Measurements from ENCODE around the gene TSSK6.

TSSK6 gene

GRCh38 chr19:19549804-19550464, 34.6 kb upstream of the TSSK6 start:
- ATAC-seq (no peak), DNase-seq (no peak)
- no peak overlapping the region for H3K4me3 Mint-ChIP-seq
- H3K9me3 Mint-ChIP-seq: no peaks in the 10 kb centered on the region
- peaks cover 3% of the 10 kb centered on the region for H3K27me3 Mint-ChIP-seq
- no peaks in the 10 kb centered on the region for H3K36me3 Mint-ChIP-seq (ENCODE audit: low read depth)
- no peak overlapping the region for H3K27ac Mint-ChIP-seq
- no peaks in the 10 kb centered on the region for H3K4me1 Mint-ChIP-seq

GRCh38 chr19:19548915-19549759, 33.8 kb upstream of the TSSK6 start:
- H3K4me3 Mint-ChIP-seq: no peak overlapping the region
- ATAC-seq: no peak
- H3K4me1 Mint-ChIP-seq: no peaks in the 10 kb centered on the region
- H3K27ac Mint-ChIP-seq: no peak overlapping the region
- no peaks in the 10 kb centered on the region for H3K9me3 Mint-ChIP-seq
- DNase-seq: no peak
- H3K36me3 Mint-ChIP-seq (ENCODE audit: low read depth): no peaks in the 10 kb centered on the region
- H3K27me3 Mint-ChIP-seq: peaks cover 3% of the 10 kb centered on the region

GRCh38 chr19:19547674-19548336, 32.5 kb upstream of the TSSK6 start:
- H3K36me3 Mint-ChIP-seq (ENCODE audit: low read depth): no peaks in the 10 kb centered on the region
- H3K27me3 Mint-ChIP-seq: peaks cover 3% of the 10 kb centered on the region
- ATAC-seq (no peak), DNase-seq (no peak)
- H3K4me3 Mint-ChIP-seq: no peak overlapping the region
- no peak overlapping the region for H3K27ac Mint-ChIP-seq
- no peaks in the 10 kb centered on the region for H3K9me3 Mint-ChIP-seq
- no peaks in the 10 kb centered on the region for H3K4me1 Mint-ChIP-seq

GRCh38 chr19:19546751-19547162, 31.4 kb upstream of the TSSK6 start:
- H3K27ac Mint-ChIP-seq: no peak overlapping the region
- no peak for ATAC-seq
- peaks cover 3% of the 10 kb centered on the region for H3K4me1 Mint-ChIP-seq
- DNase-seq: no peak
- H3K4me3 Mint-ChIP-seq: no peak overlapping the region
- no peaks in the 10 kb centered on the region for H3K9me3 Mint-ChIP-seq
- H3K36me3 Mint-ChIP-seq (ENCODE audit: low read depth): no peaks in the 10 kb centered on the region
- peaks cover 5% of the 10 kb centered on the region for H3K27me3 Mint-ChIP-seq

GRCh38 chr19:19545707-19546106, 30.4 kb upstream of the TSSK6 start:
- H3K4me3 Mint-ChIP-seq: no peak overlapping the region
- H3K27ac Mint-ChIP-seq: no peak overlapping the region
- ATAC-seq (no peak), DNase-seq (no peak)
- H3K36me3 Mint-ChIP-seq (ENCODE audit: low read depth): no peaks in the 10 kb centered on the region
- H3K9me3 Mint-ChIP-seq: no peaks in the 10 kb centered on the region
- H3K27me3 Mint-ChIP-seq: peaks cover 6% of the 10 kb centered on the region
- peaks cover 9% of the 10 kb centered on the region for H3K4me1 Mint-ChIP-seq

GRCh38 chr19:19544954-19545591, 29.7 kb upstream of the TSSK6 start:
- Mint-ChIP-seq H3K4me3 (no peak overlapping the region), H3K27ac (no peak overlapping the region), H3K36me3 (ENCODE audit: low read depth) (no peaks in the 10 kb centered on the region), H3K4me1 (peaks cover 11% of the 10 kb centered on the region), H3K9me3 (no peaks in the 10 kb centered on the region), H3K27me3 (peaks cover 8% of the 10 kb centered on the region)
- no peak for DNase-seq
- no peak for ATAC-seq

GRCh38 chr19:19544257-19544953, 29.1 kb upstream of the TSSK6 start:
- Mint-ChIP-seq H3K4me1 (peaks cover 11% of the 10 kb centered on the region), H3K27me3 (peaks cover 8% of the 10 kb centered on the region), H3K9me3 (no peaks in the 10 kb centered on the region), H3K27ac (no peak overlapping the region), H3K4me3 (no peak overlapping the region), H3K36me3 (ENCODE audit: low read depth) (no peaks in the 10 kb centered on the region)
- no peak for DNase-seq
- ATAC-seq: no peak

GRCh38 chr19:19543640-19544039, 28.3 kb upstream of the TSSK6 start:
- H3K27me3 Mint-ChIP-seq: peaks cover 9% of the 10 kb centered on the region
- no peaks in the 10 kb centered on the region for H3K9me3 Mint-ChIP-seq
- H3K27ac Mint-ChIP-seq: no peak overlapping the region
- ATAC-seq (no peak), DNase-seq (no peak)
- H3K4me1 Mint-ChIP-seq: peaks cover 18% of the 10 kb centered on the region
- no peak overlapping the region for H3K4me3 Mint-ChIP-seq
- H3K36me3 Mint-ChIP-seq (ENCODE audit: low read depth): no peaks in the 10 kb centered on the region

- no peak overlapping the region for H3K27ac Mint-ChIP-seq
- DNase-seq (no peak), ATAC-seq (no peak)
- H3K36me3 Mint-ChIP-seq (ENCODE audit: low read depth): no peaks in the 10 kb centered on the region
- no peaks in the 10 kb centered on the region for H3K9me3 Mint-ChIP-seq
- H3K4me1 Mint-ChIP-seq: peaks cover 20% of the 10 kb centered on the region
- H3K27me3 Mint-ChIP-seq: peaks cover 12% of the 10 kb centered on the region
- no peak overlapping the region for H3K4me3 Mint-ChIP-seq
Observed at GRCh38 chr19:19543101-19543500, 27.8 kb upstream of the TSSK6 start.

GRCh38 chr19:19542507-19542906, 27.2 kb upstream of the TSSK6 start:
- DNase-seq: no peak
- Mint-ChIP-seq H3K27me3 (peaks cover 16% of the 10 kb centered on the region), H3K4me1 (peaks cover 24% of the 10 kb centered on the region), H3K36me3 (ENCODE audit: low read depth) (no peaks in the 10 kb centered on the region), H3K4me3 (no peak overlapping the region), H3K9me3 (no peaks in the 10 kb centered on the region), H3K27ac (no peak overlapping the region)
- ATAC-seq: no peak

GRCh38 chr19:19541616-19542015, 26.3 kb upstream of the TSSK6 start:
- DNase-seq (no peak), ATAC-seq (no peak)
- H3K9me3 Mint-ChIP-seq: no peaks in the 10 kb centered on the region
- peaks cover 27% of the 10 kb centered on the region for H3K4me1 Mint-ChIP-seq
- peaks cover 19% of the 10 kb centered on the region for H3K27me3 Mint-ChIP-seq
- no peak overlapping the region for H3K4me3 Mint-ChIP-seq
- H3K36me3 Mint-ChIP-seq (ENCODE audit: low read depth): no peaks in the 10 kb centered on the region
- no peak overlapping the region for H3K27ac Mint-ChIP-seq

GRCh38 chr19:19540715-19541515, 25.6 kb upstream of the TSSK6 start:
- Mint-ChIP-seq H3K4me3 (peak overlapping the region; percentile 55), H3K27ac (no peak overlapping the region), H3K4me1 (peaks cover 27% of the 10 kb centered on the region), H3K27me3 (peaks cover 19% of the 10 kb centered on the region), H3K9me3 (no peaks in the 10 kb centered on the region), H3K36me3 (ENCODE audit: low read depth) (no peaks in the 10 kb centered on the region)
- ATAC-seq (peak; percentile 78), DNase-seq (peak; percentile 86)

- peak; percentile 12 for ATAC-seq
- peaks cover 19% of the 10 kb centered on the region for H3K27me3 Mint-ChIP-seq
- H3K4me1 Mint-ChIP-seq: peaks cover 27% of the 10 kb centered on the region
- no peak overlapping the region for H3K27ac Mint-ChIP-seq
- peak overlapping the region; percentile 55 for H3K4me3 Mint-ChIP-seq
- DNase-seq: peak; percentile 80
- no peaks in the 10 kb centered on the region for H3K9me3 Mint-ChIP-seq
- H3K36me3 Mint-ChIP-seq (ENCODE audit: low read depth): no peaks in the 10 kb centered on the region
Observed at GRCh38 chr19:19540064-19540714, 24.8 kb upstream of the TSSK6 start.

Data from activated naive CD8-positive, alpha-beta T cell treated with anti-CD3 and anti-CD28 coated beads, Interleukin-2, amount 50 U/mL, for 24 hours (primary cell).